Activated CD4-positive, alpha-beta T cell treated with anti-CD3 and anti-CD28 coated beads for 4 hours (primary cell): ENCODE data around the gene ZZZ3.
"Not testable (repeated sequence)": the region's sequence is repeated elsewhere in the genome, so short reads cannot be mapped to it uniquely, and the experiment has no call there.

Experiments
- DNase-seq, 2 donors: peaks; one replicate each; pipeline ENCODE4 v3.0.0-alpha.2; 2020

ZZZ3 gene

GRCh38 chr1:77682460-77683159 is at the start of gene ZZZ3:
TSS of gene ZZZ3 (minus strand) at chr1:77682658. CDS start at chr1:77633354, 49,304 bp downstream.
- peak; percentile 89 to 95 for DNase-seq

DNA sequence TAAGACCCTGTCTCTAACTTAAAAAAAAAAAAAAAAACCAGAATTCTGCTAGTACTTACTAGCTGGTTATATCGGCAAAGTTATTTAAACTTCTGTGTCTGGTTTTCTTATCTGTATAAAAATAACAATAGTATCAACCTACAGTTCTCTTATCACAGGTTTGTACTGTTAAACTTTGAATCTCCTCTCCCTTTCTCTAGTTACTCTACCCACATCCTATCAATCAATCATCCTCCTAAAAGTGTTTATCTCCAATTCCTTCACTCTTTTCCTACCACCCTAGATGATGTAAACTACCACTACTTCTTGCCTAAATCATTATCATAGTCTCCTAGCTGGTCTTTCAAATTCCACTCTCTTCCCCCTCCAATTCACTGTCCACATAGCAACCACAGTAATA is 49.6 kb upstream of the ZZZ3 start:
- no peak for DNase-seq

DNA sequence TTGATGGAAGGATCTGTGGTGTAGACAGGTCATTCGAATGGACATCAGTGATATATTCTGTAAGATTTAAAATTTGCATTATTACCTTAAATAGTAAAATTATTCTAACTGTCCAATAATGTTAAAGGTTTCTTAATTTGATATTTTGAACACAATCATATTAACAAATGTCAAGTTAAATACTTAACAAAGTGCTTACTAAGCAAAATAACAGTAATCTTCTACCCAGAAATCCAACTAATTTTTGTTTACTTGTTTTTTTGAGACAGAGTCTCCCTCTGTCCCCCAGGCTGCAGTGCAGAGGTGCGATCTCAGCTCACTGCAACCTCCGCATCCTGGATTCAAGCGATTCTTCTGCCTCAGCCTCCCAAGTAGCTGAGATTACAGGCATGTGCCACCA is 43.2 kb upstream of the ZZZ3 start:
- DNase-seq: no peak

- DNase-seq: no peak
Measured at GRCh38 chr1:77718181-77718580, 35.7 kb upstream of the ZZZ3 start.

GRCh38 chr1:77716065-77716464 is 33.6 kb upstream of the ZZZ3 start:
- DNase-seq: no peak

DNA sequence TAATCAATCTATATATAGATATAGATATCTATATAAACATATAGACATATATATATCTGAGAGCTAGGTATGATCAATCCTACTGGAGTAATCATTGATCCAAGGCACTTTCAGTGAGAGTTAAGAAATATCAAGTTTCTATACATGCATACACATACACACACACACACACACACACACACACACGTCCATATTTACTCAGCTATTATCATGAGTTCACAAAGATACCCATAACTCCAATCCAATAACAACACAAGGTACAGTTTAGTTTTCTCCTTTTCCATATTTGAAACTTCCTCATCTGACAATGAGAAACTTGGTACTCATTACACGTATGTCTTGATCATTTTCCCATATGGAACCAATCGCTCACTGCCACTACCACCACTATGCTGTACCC is 27.3 kb upstream of the ZZZ3 start:
- DNase-seq: no peak

- DNase-seq: no peak
Measured at GRCh38 chr1:77706321-77706720, 23.9 kb upstream of the ZZZ3 start.

GRCh38 chr1:77704736-77705135 is 22.3 kb upstream of the ZZZ3 start:
- no peak for DNase-seq

- not testable (repeated sequence) for DNase-seq
Measured at GRCh38 chr1:77699673-77700072, 17.2 kb upstream of the ZZZ3 start.

- DNase-seq: no peak
Measured at GRCh38 chr1:77697441-77697840, 15.0 kb upstream of the ZZZ3 start.

- no peak for DNase-seq
Measured at GRCh38 chr1:77688939-77689338, 6.5 kb upstream of the ZZZ3 start.

- no peak for DNase-seq
Measured at GRCh38 chr1:77687519-77687906, 5.1 kb upstream of the ZZZ3 start.

- DNase-seq: no peak
Measured at GRCh38 chr1:77686796-77687518, 4.5 kb upstream of the ZZZ3 start.

- DNase-seq: peak; percentile 86 to 91
Measured at GRCh38 chr1:77683160-77684148, 996 bp upstream of the ZZZ3 start.

- no peak for DNase-seq
Measured at GRCh38 chr1:77680173-77680572, 2.3 kb downstream of the ZZZ3 start.

DNA sequence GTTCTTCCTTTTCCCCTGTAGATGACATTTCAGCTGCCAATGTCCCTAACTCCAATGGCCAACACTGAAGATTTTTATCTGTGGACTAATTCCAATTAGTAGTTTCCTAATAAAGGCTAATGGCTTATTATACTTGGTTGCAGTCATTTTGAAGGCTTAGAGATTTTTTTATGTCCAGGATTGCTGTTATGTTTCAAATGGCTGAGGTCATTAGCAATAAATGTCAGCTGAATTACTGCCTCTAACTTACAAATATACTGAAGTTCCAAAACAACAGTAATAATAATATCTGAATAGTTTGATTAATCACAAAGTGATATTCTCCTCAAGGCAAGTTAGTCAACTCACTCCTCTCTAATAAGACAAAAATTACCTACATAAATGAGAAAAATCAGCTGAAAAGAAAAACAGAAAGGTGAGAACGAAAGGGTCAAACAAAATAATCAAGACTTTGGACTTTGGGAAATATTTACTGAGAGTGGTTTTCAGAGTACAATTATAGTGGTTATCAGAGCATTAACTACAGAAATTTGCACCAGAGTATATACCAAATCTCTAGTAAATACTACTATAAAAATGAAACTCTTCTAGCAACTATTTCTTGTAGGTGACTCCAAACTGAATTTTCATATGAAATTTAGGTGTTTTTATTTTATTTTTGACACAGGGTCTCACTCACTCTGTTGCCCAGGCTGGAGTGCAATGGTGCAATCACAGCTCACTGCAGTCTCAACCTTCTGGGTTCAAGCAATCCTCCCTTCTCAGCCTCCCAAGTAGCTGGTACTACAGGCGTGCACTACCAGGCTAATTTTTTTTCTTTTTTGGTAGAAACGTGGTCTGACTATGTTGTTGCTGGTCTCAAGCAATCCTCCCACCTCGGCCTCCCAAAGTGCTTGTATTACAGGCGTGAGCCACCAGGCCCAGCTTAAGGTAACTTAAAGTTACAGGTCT is 3.5 kb downstream of the ZZZ3 start:
- DNase-seq: no peak

- not testable (repeated sequence) for DNase-seq
Measured at GRCh38 chr1:77674807-77675206, 7.7 kb downstream of the ZZZ3 start.

DNA sequence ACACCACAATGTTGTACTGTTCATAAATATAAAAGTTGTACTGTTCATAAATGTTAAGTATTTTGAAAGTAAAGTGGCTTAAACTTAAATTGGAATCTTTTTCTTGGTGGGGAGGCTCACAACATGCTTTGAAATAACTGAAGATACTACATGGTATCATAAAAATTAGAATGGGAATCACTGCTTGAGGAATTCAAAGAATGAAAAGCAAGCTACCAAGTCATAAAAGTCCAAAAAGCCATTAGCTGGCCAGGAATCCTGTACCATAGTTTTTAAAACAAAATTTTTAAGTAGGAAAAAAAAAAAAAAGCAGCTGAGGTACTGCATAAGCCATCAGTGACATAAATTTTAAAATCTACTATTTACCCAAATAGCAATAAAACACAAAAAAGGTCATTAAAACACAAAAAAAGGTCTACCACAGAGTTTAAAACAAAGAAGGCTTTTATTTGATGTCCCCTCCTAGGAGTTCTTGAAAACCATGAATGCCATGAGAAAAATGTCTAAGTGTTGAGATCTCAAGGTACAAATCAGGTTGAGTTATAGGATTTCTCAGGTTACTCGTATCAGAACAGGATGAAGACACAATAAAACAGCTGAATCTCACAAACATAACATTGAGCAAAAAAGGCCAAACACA is 8.6 kb downstream of the ZZZ3 start:
- DNase-seq: no peak

DNA sequence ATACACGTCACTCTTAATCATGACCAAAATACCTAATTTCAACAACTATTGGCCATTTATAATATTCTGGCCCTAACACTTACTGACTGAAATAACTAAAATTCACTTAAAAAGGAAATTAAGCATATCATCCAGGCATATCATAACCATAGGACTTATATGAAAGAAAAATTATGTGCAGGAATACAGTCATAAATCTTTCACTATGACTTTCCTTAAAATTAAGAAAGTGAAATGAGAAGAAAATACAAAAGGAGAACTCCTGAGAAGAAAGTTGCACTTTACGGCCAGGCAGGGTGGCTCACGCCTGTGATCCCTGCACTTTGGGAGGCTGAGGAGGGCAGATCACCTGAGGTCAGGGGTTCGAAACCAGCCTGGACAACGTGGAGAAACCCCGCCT is 9.4 kb downstream of the ZZZ3 start:
- DNase-seq: no peak

DNA sequence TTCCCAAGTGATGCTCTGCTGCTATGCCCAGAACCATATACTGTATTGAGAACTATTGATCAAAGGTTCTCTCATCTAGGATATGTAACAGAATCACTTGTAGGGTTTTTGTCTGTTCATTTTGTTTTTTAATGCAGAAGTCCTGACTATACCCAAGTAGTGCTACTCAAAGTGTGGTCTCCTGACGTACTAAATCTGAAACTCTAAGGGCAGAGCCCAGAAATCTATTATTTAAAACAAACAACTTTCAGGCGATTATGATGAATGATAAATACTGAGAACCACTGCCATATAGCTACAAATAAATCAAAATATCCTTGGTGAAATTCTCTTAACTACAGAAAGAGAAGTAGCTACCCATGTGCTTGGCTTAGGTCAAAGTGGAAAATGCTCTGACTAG is 10.1 kb downstream of the ZZZ3 start:
- DNase-seq: no peak

DNA sequence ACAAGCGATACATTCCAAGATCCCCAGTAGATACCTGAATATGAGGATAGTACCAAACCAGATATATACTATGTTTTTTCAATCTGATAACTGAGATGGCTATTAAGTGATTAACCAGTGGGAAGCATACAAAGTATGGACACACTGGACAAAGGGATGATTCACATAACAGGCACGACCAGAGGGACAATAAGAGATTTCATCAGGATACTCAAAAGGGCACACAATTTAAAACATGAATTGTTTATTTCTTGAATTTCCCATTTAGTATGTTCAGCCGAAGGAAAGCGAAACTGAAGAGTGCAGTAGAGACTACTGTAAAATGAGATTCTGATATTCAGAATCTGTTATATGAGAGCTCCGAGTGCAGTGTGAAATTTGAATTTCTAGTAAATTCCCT is 10.6 kb downstream of the ZZZ3 start:
- DNase-seq: no peak

- no peak for DNase-seq
Measured at GRCh38 chr1:77670330-77670729, 12.1 kb downstream of the ZZZ3 start.
